ENCODE data around the gene PRUNE2.

Gene PRUNE2

DNA sequence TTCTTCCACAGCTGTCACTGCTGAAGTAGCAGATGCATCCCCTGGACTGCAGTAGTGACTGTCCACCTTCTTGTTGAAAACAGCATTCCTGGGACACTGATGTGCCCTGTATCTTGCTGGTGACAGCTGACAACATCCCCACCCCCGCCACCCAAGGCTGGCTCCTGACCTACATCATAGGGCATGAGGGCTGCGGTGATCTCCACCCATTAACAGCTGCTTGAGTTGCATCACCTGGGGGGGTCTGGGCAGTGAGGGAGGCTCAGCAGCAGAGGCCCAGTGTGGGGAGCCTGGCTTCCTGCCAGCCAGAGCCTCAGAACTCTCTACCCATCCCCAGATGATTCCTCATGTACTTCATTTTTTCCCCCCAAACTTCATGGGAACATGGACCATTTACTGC, 4.1 kb downstream of the PRUNE2 start:
- DNase-seq = no peak

- DNase-seq = no peak
These were observed 5.0 kb downstream of the PRUNE2 start for GRCh38 chr9:76900884-76901440.

DNA sequence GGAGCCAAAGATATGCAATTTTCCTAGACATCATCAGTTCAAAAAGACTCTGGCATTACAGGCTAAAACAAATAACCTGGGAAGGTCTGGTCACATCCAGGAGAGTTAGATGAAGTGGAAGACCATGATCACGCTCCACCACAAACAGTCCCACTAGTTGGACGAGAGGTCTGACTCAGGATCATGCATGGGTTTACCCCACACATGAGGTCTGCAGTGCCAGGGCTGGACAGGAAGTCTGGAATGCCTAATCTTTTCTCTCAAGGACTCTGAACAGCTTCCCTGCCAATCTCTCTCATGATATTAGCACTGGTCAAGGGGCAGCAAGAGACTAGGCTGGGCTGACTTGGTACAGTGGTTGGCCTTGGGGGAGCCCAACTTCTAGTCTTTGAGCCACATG, 7.1 kb downstream of the PRUNE2 start:
- no peak for DNase-seq

DNA sequence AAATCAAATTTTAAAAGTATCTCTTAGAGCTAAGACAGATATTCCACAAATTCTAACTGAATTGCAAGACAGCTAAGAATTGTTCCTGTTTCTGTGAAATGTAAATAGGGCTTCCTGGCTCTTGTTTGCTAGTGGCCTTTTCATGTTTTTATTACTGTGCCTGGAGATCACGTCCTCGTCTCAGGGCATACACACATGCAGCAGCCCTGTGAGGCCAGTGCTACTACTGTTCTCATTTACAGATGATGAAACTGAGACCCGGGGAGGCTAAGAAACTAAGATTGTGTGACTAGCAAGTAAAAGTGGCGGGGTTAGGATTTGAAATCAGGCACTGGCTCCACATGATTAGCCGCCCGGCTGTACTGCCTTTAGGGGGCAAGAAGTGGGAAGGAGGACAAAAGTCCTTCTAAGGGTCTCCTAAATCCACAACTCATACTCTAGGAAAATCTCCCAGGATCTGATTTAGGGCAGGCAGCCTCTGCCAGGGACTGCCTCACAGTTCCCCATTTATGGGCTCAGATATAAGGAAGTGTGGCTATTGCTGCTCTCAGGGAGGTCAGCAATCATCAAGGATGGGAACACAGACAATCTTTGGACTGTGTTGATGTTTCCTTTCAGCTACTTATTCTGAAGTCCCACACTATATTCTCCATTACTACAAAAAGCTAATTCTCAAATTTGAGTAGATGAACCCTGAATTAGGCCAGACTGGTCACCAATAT, 7.9 kb downstream of the PRUNE2 start:
- DNase-seq = no peak

DNA sequence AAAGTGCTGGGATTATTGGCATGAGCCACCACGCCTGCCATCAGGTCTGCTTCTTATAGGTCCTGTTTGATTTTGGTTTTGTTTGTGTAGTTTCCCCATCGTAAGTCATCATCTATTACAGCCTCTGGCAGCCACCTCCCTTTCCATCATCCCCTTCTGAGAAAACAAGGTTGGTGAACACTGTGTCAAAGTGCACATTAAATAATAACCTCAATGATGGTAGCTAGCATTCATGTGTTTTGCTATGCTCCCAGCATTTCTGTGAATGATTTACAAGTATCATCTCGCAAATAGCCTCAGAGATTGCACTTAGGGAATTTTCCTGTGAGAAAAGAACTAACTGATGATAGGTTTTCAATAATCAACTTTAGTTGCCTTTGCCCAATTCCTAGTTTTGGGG, 9.9 kb downstream of the PRUNE2 start:
- DNase-seq = no peak

DNA sequence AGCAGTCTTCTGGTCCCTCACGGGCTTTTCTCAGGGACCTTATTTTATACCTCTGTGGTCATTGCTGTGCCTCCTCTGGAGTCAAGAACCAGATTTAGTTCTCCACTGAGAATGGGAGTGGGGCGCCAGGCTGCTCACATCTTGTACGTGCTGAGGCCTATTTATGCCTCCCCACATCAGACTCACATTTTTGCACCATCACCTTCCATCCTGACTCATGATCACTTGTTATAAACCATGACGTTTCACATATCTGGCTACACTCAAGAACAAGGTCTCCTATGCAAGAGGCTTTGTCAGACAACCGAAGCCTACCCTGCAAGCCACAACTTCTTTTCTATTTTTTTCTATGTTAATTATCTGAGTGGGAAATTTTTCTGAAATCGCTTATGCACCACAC, 10.7 kb downstream of the PRUNE2 start:
- DNase-seq = no peak

- DNase-seq = no peak
These were observed 11.7 kb downstream of the PRUNE2 start for GRCh38 chr9:76894198-76894597.

- DNase-seq = no peak
These were observed 12.4 kb downstream of the PRUNE2 start for GRCh38 chr9:76893395-76893932.

DNA sequence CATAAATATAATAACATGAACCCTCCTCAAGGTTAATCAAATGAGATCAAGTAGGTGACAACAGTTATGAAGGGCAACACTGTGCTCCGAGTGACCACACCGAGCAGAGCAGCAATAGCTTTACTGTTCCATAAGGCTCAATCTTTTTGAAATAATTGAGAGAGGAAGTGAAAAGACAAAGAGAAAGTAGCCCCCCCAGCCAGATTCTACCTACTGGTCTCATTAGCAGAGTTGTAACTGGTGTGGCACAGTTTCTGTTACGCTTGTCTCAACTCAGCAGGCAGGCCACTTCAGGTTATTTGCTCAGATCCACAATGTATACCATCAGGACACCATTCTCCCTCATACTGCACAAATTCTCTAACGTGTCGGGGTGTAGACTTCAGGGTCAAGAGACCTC, 14.0 kb downstream of the PRUNE2 start:
- DNase-seq = no peak

DNA sequence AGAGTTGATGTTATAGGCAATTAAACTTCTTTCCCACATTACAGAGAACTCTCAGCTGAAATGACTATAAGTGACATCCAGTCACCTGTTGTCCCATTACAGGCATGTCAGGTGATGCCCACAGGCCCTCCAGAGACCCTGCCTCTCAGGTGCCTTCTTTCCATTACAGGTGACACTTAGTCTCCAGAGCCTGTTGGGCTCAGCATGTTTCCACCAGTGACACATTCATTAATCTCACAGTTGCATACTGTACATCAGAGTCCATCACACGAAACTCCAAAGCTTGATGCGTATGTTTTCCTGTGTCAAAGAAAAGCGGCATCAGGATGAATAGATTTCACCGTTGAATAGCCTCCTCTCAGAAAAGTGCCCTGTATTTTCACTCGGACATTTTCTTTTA, 14.6 kb downstream of the PRUNE2 start:
- DNase-seq = no peak

- DNase-seq = no peak
These were observed 18.0 kb downstream of the PRUNE2 start for GRCh38 chr9:76887951-76888350.

DNA sequence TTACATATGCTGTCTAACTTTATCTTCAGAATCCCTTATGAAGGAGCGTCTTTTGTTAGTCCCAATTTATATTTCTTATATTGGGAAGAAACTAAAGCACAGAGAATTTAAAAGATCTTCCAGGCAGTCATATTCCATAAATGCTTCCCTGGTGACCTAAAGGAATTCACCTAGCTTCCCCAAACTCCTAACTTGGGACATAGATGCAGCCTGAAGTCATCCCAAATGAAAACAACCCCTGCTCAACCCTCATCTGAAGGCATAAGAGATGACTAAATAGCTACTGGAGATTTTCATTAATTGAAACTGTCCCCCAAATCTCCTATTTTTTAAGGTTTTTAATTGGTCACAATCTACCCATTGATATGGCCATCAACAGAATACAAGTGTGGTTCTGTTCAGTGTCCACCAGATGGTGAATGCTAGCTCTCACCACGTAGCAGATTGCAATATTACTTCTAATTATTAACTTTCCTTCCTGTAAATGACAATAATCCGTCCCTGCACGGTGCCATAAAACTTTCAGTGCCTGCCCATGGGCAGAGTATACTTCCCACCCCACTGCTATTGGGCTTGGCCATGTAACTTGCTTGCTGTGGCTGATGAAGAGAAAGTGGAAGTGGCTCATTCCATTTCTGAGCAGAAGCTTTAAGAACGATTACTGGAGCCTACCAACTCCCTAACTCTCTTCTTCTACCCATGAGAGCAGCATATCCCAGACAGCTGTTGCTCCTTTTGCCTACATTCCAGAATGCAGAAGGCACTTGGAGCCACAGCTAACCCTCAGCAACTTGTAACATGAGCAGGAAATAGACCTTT, 18.7 kb downstream of the PRUNE2 start:
- no peak for DNase-seq

DNA sequence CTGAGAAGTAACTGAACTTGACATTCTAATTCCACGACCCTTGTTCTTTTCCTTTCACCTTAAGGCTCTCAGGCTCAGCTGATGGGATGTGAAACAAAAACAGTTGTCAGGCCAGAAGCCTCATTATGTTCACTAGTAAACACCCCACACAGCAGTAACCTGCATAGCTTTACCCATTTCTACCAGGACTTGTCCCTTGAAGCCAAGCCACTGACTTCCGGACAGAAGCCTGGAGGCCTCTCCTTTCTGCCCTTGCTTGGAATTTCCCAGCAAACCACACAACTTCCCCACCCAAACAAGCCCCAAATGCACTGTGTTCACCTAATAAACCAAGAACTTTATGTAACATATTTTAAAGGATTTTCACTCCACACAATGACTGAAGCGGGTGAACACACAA, 19.6 kb downstream of the PRUNE2 start:
- no peak for DNase-seq

DNA sequence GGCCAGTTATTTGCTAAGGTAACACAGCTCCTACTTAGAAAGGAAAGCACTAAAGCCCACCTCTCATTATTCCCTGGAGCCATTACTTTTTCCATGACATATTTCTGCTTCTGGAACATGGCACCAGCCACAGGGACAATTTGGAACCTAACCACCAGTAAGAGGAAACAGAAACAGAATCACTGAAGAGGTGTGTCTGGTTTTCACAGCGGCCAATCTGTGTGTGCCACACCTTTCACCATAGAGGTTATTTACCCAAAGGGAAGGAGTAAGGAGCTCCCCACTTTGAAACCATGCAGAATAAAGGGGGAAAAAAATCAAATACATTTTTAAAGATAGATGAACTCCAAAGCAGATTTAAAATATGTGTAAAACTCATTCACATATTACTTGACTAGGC, 21.1 kb downstream of the PRUNE2 start:
- no peak for DNase-seq

- DNase-seq = no peak
These were observed 22.5 kb downstream of the PRUNE2 start for GRCh38 chr9:76883341-76883855.

DNA sequence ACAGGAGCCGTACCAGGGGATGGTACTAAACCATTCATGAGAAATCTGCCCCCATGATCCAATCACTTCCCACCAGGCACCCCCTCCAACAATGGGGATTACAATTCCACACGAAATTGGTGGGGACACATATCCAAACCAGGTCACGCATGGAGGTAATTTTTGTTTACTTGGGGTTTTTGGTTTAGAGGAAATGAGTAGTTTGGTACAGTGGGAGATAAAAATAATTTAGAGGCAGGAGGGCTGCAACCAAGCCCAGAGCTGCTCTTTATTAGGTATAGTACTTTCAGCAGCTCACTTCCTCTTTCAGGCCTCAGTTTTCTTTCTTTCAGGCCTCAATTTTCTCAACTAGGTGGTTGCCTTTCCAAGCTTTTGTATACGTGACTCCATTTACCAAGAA, 23.2 kb downstream of the PRUNE2 start:
- DNase-seq = no peak

GRCh38 chr9:76880210-76880609, 25.7 kb downstream of the PRUNE2 start:
- DNase-seq = no peak

- DNase-seq = no peak
These were observed 27.0 kb downstream of the PRUNE2 start for GRCh38 chr9:76878933-76879332.

GRCh38 chr9:76877961-76878360, 28.0 kb downstream of the PRUNE2 start:
- DNase-seq = no peak

DNA sequence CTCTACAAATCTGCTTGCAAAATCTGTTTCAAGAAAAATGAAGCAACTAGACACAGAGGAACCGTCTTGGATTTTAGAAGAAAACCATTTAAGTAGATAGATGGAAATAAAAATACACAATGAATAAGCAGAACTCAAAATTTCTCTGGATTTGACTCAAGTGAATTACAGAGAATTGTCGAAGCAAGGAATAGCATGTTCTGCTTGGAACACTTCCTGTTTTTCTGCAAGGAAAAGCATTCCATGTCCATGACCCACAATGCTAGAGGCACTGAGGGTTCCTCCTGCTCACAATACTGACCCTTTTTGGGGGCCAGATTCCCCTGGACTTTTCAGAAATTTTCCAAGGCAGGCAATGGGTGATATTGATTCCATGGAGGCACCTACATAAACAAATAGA, 29.8 kb downstream of the PRUNE2 start:
- no peak for DNase-seq

GRCh38 chr9:76873821-76874220, 32.1 kb downstream of the PRUNE2 start:
- DNase-seq = no peak

DNA sequence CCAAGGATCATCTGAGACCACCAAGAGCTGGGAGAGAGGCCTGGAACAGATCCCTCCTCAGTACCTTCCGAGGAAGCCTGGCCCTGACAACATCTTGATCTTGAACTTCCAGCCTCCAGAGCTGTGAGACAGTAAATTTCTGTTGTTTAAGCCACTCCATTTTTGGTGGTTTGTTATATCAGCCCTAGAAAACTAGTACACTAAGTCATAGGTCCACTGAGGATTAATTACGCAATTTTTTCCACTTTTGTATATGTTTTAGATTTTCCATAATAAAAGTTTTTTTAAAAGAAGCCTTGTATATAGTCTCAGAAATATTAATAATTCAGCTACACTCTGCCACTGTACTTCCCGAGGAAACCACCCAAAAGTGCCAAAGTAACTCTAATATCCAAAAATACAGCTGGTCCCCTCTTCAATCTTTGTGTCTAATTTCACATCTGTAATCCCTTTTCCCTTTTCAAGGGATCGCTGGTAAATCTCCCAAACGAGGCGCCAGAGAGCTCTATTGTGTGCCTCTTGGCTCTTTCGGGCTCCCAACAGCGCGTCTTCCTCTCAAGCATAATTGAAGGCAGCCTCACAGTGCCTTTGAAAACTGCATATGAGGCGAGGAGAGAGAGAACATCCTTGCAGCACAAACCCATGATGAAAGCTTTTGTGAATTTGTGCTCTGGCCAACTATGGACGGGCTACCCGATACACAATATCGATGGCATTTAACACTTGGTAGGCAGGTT, 32.7 kb downstream of the PRUNE2 start:
- peak; percentile 26 for DNase-seq

- no peak for DNase-seq
These were observed 37.0 kb downstream of the PRUNE2 start for GRCh38 chr9:76868897-76869296.
